Thoracic aorta (tissue), 2 donors: ENCODE measurements around the gene C4orf33. TPM values are rescaled to one million over a fixed set of nuclear protein-coding genes. Genes with fewer than 3 reads are reported as not detected.
"Not testable (repeated sequence)": the region's sequence is repeated elsewhere in the genome, so short reads cannot be mapped to it uniquely, and the experiment has no call there.

Experiments
- ATAC-seq: fragments of 150-250 bp; one replicate; pipeline ENCODE4 v1.8.0; 2017; ENCODE audit warnings: low read depth; ENCODE audit not compliant: insufficient number of reproducible peaks, low FRiP score
- DNase-seq: peaks from one replicate; pipeline ENCODE4 v3.0.0-alpha.2; 2020; ENCODE audit warnings: low spot score
- H3K27ac ChIP-seq, 2 donors: fragments of 200-600 bp; sonication (generic); 1 replicate in 1 of 2; 2 replicates in 1 of 2; pipeline ENCODE4 v1.5.1; 2016; ENCODE audit warnings: mild to moderate bottlenecking in 2 of 2, moderate library complexity in 2 of 2
- H3K27me3 ChIP-seq: fragments of 200-600 bp; sonication (generic); replicated peaks from 2 replicates; pipeline ENCODE4 v1.6.0; 2016; ENCODE audit warnings: mild to moderate bottlenecking; ENCODE audit not compliant: insufficient read depth
- H3K36me3 ChIP-seq: fragments of 200-600 bp; sonication (generic); one replicate; pipeline ENCODE4 v1.5.1; 2016
- H3K4me1 ChIP-seq, 2 donors: fragments of 200-600 bp; sonication (generic); 1 replicate in 1 of 2; 2 replicates in 1 of 2; pipeline versions ENCODE4 v1.5.1 to v1.6.0; 2016; ENCODE audit warnings: low read depth in 2 of 2, mild to moderate bottlenecking in 1 of 2; ENCODE audit not compliant: control insufficient read depth in 1 of 2
- H3K4me3 ChIP-seq: fragments of 200-600 bp; sonication (generic); 2 replicates; pipeline ENCODE4 v1.5.1; 2016; ENCODE audit warnings: mild to moderate bottlenecking
- H3K9me3 ChIP-seq: fragments of 200-600 bp; sonication (generic); 2 replicates; pipeline ENCODE4 v1.5.1; 2016
- total RNA-seq, 2 donors: library from RNA; depleted of rRNA; stranded (reverse); fragments of >200 nt; gene quantifications; one replicate each; pipeline versions ENCODE4 v1.1.0 to v1.2.3, GENCODE V29; 2016
- TF ChIP-seq, protein P1 (sequence below): fragments of 200-600 bp; sonication (generic); IDR thresholded peaks from one replicate; pipeline ENCODE4 v1.5.1; 2019; ENCODE audit warnings: antibody characterized with exemption

Gene C4orf33
- total RNA-seq, 2 donors from 2014 or later = 2.2 to 4.9 TPM

GRCh38 chr4:129117705-129118104 is 21.8 kb downstream of the C4orf33 start:
- no peaks in the 10 kb centered on the region for H3K36me3 ChIP-seq
- H3K4me3 ChIP-seq = no peak overlapping the region
- H3K9me3 ChIP-seq = no peaks in the 10 kb centered on the region
- TF ChIP-seq, protein P1, sequence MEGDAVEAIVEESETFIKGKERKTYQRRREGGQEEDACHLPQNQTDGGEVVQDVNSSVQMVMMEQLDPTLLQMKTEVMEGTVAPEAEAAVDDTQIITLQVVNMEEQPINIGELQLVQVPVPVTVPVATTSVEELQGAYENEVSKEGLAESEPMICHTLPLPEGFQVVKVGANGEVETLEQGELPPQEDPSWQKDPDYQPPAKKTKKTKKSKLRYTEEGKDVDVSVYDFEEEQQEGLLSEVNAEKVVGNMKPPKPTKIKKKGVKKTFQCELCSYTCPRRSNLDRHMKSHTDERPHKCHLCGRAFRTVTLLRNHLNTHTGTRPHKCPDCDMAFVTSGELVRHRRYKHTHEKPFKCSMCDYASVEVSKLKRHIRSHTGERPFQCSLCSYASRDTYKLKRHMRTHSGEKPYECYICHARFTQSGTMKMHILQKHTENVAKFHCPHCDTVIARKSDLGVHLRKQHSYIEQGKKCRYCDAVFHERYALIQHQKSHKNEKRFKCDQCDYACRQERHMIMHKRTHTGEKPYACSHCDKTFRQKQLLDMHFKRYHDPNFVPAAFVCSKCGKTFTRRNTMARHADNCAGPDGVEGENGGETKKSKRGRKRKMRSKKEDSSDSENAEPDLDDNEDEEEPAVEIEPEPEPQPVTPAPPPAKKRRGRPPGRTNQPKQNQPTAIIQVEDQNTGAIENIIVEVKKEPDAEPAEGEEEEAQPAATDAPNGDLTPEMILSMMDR = no peak
- DNase-seq (no peak), ATAC-seq (no peak)
- H3K4me1 ChIP-seq = no peaks in the 10 kb centered on the region
- no peaks in the 10 kb centered on the region for H3K27me3 ChIP-seq
- H3K27ac ChIP-seq = no peak overlapping the region

- ATAC-seq, H3K36me3 ChIP-seq, H3K4me1 ChIP-seq, H3K27ac ChIP-seq, H3K9me3 ChIP-seq, H3K4me3 ChIP-seq, DNase-seq, H3K27me3 ChIP-seq: not testable (repeated sequence)
Observed at GRCh38 chr4:129126614-129127013, 30.7 kb downstream of the C4orf33 start.

GRCh38 chr4:129129143-129129542 is 33.2 kb downstream of the C4orf33 start:
- Histone ChIP-seq H3K36me3 (no peaks in the 10 kb centered on the region), H3K27me3 (no peaks in the 10 kb centered on the region), H3K4me3 (no peak overlapping the region), H3K4me1 (no peaks in the 10 kb centered on the region), H3K9me3 (no peaks in the 10 kb centered on the region), H3K27ac (no peak overlapping the region)
- TF ChIP-seq, protein P1 = no peak
- no peak for ATAC-seq
- no peak for DNase-seq

DNA sequence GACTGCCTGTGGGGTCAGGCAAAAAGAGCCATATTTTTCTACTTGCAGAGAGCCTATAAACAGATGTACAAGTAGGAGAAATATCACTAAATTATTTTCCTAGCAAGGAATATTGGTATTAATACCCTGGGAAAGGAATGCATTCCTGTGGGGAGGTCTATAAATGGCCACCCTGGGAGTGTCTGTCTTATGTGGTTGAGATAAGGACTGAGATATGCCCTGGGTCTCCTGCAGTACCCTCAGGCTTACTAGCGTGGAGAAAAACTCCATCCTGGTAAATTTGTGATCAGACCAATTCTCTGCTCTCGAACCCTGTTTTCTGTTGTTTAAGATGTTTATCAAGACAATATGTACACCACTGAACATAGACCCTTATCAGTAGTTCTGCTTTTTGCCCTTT is 35.4 kb downstream of the C4orf33 start:
- Histone ChIP-seq H3K36me3 (no peaks in the 10 kb centered on the region), H3K9me3 (no peaks in the 10 kb centered on the region), H3K4me1 (no peaks in the 10 kb centered on the region), H3K27me3 (no peaks in the 10 kb centered on the region), H3K4me3 (no peak overlapping the region), H3K27ac (no peak overlapping the region)
- TF ChIP-seq, protein P1 = no peak
- ATAC-seq (no peak), DNase-seq (no peak)

DNA sequence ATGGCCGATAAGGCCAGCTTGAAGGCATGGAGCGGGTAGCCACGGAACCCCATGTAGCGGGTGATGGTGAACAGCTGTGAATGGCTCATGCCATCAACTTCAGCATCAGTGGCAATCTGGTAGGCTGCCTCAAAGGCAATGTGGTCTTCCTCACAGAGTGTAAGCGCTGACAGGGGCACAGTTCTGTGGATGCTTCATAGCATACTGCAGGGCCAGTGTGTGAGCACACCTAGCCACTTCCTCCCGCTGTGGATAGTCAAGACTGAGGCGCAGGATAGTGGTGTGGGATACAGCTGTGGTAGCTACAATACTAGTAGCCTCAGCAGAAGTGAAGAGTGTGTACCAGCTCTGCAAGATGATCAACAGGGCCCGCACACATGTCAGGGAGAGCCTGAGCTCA is 40.5 kb downstream of the C4orf33 start:
- TF ChIP-seq, protein P1 = no peak
- H3K27ac ChIP-seq = no peak overlapping the region
- ATAC-seq (no peak), DNase-seq (no peak)
- no peak overlapping the region for H3K4me3 ChIP-seq
- H3K27me3 ChIP-seq = no peaks in the 10 kb centered on the region
- H3K4me1 ChIP-seq = no peaks in the 10 kb centered on the region
- H3K9me3 ChIP-seq = no peaks in the 10 kb centered on the region
- no peaks in the 10 kb centered on the region for H3K36me3 ChIP-seq

DNA sequence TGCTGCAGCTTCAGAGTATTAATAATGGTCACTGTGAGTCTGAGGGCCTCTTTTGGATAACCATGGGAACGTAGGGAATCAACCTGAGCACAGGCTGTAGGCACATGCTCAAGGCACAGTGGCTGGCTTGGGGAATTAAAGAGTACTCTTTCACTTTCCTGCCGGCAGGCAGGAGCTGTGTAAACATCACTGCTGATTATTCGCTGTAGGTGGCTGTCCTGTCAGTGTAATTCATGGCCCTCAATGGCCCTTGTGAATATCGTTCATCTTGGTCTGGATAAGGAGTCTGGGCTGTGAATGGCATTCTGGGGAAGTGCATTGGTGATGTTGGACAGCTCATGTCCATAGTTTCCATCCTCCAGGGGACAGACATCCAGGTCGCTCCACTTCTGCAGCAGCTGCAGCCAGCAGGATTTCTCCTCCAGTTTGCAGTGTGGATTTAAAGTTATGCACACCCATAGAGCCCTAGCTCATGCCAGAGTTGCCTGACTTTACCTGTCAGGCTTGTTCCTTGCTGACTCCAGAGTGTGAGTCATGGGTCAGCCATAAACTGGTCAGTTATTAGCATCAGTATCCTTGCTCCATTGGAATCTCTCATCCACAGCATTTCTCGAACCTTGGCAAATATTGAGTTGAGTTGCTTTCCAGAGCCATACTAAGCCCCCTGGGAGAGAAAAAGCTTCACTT is 43.0 kb downstream of the C4orf33 start:
- Histone ChIP-seq H3K9me3 (no peaks in the 10 kb centered on the region), H3K27me3 (no peaks in the 10 kb centered on the region), H3K36me3 (no peaks in the 10 kb centered on the region), H3K27ac (no peak overlapping the region), H3K4me1 (no peaks in the 10 kb centered on the region), H3K4me3 (no peak overlapping the region)
- no peak for DNase-seq
- TF ChIP-seq, protein P1 = no peak
- no peak for ATAC-seq
